Astrocyte of the cerebellum (primary cell): ENCODE data around the gene COL4A5.
A peak's percentile ranks its signal among the peaks of the same experiment; 100 is the strongest.

Experiments used
- DNase-seq: peaks from one replicate; pipeline ENCODE4 v3.0.0-alpha.2; 2011; ENCODE audit warnings: low read depth
- H3K4me3 ChIP-seq: 2 replicates; pipeline ENCODE4 v1.5.1; 2011; ENCODE audit warnings: mild to moderate bottlenecking, low read depth, low read length, moderate library complexity
- in situ Hi-C: cut with HindIII; loops from 2 replicates; pipeline ENCODE4 v1.10.0; 2017; ENCODE audit warnings: low sequenced_read_pairs
- TF ChIP-seq, protein P1 (sequence below): IDR thresholded peaks from 2 replicates; pipeline ENCODE4 v1.5.1; 2012; ENCODE audit warnings: low read length, low read depth, moderate library complexity, mild to moderate bottlenecking; ENCODE audit errors: missing control alignments

Gene COL4A5

DNA sequence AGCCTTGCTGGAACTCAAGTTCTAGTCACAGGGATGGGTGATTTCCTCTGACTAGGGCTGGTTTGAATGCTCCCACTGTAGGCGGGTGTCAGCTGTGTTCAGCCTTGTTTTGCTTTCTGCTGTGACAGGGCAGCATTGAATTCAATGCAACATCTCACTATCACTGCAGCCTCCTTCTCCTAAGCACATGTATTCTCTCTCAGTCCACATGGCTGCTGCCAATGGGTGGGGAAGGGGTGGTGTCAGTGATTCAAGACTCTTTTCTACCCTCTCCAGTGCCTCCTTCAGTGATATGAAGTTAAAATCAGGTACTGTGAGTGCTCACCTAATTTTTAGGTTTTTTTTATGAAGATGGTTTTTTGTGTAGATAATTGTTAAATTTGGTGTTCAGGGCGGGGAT lies 46.3 kb downstream of the COL4A5 start:
- DNase-seq = no peak
- H3K4me3 ChIP-seq = no peak overlapping the region
- TF ChIP-seq, protein P1, sequence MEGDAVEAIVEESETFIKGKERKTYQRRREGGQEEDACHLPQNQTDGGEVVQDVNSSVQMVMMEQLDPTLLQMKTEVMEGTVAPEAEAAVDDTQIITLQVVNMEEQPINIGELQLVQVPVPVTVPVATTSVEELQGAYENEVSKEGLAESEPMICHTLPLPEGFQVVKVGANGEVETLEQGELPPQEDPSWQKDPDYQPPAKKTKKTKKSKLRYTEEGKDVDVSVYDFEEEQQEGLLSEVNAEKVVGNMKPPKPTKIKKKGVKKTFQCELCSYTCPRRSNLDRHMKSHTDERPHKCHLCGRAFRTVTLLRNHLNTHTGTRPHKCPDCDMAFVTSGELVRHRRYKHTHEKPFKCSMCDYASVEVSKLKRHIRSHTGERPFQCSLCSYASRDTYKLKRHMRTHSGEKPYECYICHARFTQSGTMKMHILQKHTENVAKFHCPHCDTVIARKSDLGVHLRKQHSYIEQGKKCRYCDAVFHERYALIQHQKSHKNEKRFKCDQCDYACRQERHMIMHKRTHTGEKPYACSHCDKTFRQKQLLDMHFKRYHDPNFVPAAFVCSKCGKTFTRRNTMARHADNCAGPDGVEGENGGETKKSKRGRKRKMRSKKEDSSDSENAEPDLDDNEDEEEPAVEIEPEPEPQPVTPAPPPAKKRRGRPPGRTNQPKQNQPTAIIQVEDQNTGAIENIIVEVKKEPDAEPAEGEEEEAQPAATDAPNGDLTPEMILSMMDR = no peak
- in situ Hi-C loops = no loop called here

DNA sequence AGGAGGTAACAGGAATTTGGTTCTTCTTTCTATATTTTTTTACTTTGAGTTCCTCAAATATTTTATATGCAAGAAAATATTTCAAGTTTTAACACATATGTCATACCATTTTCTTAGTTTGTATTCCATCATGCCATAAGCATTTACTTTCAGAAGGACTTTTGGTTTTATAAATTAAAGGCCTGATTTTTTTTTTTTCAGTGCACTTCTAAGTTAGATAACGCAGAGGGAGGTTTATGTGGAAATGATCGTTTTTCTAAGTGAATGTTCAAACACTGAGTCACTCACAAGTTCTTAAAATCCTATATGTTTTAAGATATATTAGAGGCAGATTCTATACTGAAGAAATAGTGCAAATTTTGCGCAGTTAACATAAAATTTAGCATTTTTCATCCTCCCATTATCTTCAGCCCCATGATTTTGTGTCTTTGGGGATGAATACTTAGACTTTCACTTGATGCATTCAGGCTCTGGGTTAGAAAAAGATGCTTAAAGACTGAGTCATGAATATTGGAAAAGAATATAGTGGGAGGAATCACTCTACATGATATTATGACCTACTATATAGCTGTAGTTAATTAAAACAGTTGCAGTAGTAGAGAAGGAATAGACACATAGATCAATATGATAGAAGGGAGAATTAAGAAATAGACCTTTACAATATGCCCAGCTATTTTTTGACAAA lies 54.9 kb downstream of the COL4A5 start:
- no peak overlapping the region for H3K4me3 ChIP-seq
- in situ Hi-C loops = no loop called here

DNA sequence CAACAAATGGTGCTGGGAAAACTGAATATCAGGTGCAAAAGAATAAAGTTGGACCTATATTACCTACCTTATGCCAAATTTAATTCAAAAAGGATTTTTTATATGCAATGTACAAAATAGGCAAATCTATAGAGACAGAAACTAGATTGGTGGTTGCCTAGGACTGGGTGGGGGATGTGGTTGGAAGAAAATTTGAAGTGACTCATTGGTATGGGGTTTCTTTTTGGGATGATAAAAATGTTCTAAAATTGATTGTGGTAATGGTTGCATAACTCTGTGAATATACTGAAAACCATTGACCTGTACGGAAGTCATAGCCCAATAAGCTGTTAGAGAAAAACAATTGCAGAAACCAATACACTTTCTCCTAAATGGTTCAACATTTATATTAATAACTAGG lies 72.1 kb downstream of the COL4A5 start:
- TF ChIP-seq, protein P1 = no peak
- in situ Hi-C loops = no loop called here
- no peak overlapping the region for H3K4me3 ChIP-seq
- peak; percentile 11 for DNase-seq

More for the DNA sequence above, 54.9 kb downstream of the COL4A5 start:
- TF ChIP-seq, protein P1 = no peak
- no peak for DNase-seq

DNA sequence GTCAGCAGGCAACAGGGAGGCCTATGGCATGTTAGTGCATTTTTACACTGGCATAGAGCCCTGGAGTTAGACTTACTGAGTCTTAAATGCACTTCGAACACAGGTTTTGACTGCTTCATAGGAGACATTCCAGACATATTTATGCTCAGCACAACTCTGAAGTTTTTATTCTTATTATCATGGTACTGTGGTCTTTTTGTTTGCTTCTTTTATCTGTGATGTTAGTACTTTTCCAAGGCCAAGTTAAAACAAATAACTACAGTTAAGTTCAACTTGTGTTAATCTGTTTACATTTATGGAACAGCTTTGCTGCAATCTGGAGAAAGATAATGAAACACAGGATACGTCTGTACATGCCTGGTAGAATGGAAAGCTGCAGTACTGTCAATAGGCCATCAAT lies 76.5 kb downstream of the COL4A5 start:
- DNase-seq = peak; percentile 64
- no peak overlapping the region for H3K4me3 ChIP-seq
- in situ Hi-C loops = no loop called here
- TF ChIP-seq, protein P1 = no peak

DNA sequence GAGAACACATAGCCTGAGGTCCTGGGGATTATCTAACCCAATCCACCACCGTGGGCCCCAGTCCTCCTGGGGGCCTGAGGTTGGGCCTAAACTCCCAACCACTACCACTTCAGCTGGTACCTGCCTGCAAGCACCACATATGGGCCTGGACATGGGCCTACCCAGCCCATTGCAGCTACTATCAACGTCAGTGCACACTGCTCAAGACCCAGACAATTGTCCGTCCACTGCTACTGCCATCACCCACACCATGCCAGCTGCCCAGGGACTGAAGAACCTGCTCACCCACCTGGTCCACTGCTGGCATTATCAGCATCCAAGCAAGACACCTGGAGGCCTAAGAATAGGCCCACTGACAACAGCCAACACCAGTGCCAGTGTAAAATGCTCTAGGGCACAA lies 88.1 kb downstream of the COL4A5 start:
- H3K4me3 ChIP-seq = no peak overlapping the region
- in situ Hi-C loops = no loop called here
- DNase-seq = no peak
- TF ChIP-seq, protein P1 = no peak

DNA sequence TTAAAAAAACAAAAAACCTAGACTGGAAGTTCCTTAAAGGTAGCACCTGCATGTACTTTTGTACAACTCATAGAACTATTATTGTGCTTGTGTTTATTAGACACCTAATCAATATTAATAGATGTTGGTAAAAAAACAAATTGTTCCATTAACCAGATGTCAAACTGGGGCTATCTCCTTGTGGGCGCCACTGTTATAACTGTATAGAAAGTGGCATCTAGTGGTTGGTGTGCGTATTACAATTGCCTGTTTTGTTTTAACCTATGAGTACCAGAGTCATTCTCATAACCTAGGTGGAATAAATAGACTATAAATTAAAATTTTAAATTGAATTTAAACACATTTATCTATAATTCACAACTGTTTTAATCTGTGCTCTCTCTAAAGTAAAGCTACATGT lies 97.4 kb downstream of the COL4A5 start:
- H3K4me3 ChIP-seq = no peak overlapping the region
- TF ChIP-seq, protein P1 = peak; percentile 65
- in situ Hi-C loops = no loop called here
- peak; percentile 12 for DNase-seq
